HEK293 (cell line): ENCODE data around the gene EIF4B.

ENCODE experiments used
- CTCF ChIA-PET: fragments of 350-600 bp; formaldehyde crosslinking; extraction: SDS; loops from one replicate; lab custom pipeline; 2021; ENCODE audit warnings: antibody characterized with exemption; lab: Yijun Ruan, JAX
- POLR2A ChIA-PET: fragments of 300-600 bp; formaldehyde crosslinking; extraction: SDS; loops from one replicate; lab custom pipeline; 2020; ENCODE audit warnings: antibody characterized with exemption, inconsistent platforms; lab: Yijun Ruan, JAX
- H3K27ac ChIP-seq: fragments of 200-500 bp; sonication (Bioruptor generic); 2 replicates; pipeline ENCODE4 v1.5.1; 2014; ENCODE audit warnings: low read depth, low read length, control low read depth, inconsistent platforms; ENCODE audit errors: extremely low read depth
- H3K36me3 ChIP-seq, 2 experiments: fragments of 200-500 bp in 1 of 2; sonication (Bioruptor generic) in 1 of 2; 1 replicate in 1 of 2; 2 replicates in 1 of 2; pipeline ENCODE4 v1.5.1; 2014 to 2017; ENCODE audit warnings: inconsistent platforms in 2 of 2, low read length in 2 of 2; ENCODE audit not compliant: control insufficient read depth in 2 of 2, insufficient read depth in 1 of 2
- H3K4me1 ChIP-seq: fragments of 200-500 bp; sonication (Bioruptor generic); 2 replicates; pipeline ENCODE4 v1.5.1; 2014; ENCODE audit warnings: mild to moderate bottlenecking, low read length, inconsistent platforms; ENCODE audit not compliant: control insufficient read depth, insufficient read depth
- H3K4me3 ChIP-seq: 2 replicates; pipeline ENCODE4 v1.5.1; 2011; ENCODE audit warnings: low read depth, mild to moderate bottlenecking, control low read depth, low read length, moderate library complexity
- H3K9me3 ChIP-seq: fragments of 200-500 bp; sonication (Bioruptor generic); 2 replicates; pipeline ENCODE4 v1.5.1; 2014; ENCODE audit warnings: low read depth, low read length, inconsistent platforms; ENCODE audit not compliant: control insufficient read depth, insufficient read depth
- IKZF3 ChIP-seq: fragments of 450-650 bp; IDR thresholded peaks from 2 replicates; pipeline ENCODE4 v1.5.0; 2018; ENCODE audit warnings: missing biosample characterization, mild to moderate bottlenecking, missing genetic modification characterization, moderate library complexity
- KLF7 ChIP-seq: fragments of 450-650 bp; formaldehyde crosslinking; IDR thresholded peaks from 2 replicates; pipeline ENCODE4 v1.5.1; 2016; ENCODE audit warnings: missing biosample characterization, missing genetic modification characterization, borderline replicate concordance
- SCRT2 ChIP-seq: fragments of 450-650 bp; formaldehyde crosslinking; IDR thresholded peaks from 2 replicates; pipeline ENCODE4 v1.5.1; 2016; ENCODE audit warnings: missing biosample characterization, missing genetic modification characterization
- ZFHX2 ChIP-seq: fragments of 450-650 bp; formaldehyde crosslinking; conservative IDR thresholded peaks from 2 replicates; pipeline ENCODE4 v1.5.1; 2016; ENCODE audit warnings: missing biosample characterization, missing genetic modification characterization
- ZNF138 ChIP-seq: fragments of 450-650 bp; formaldehyde crosslinking; IDR thresholded peaks from 2 replicates; pipeline ENCODE4 v1.5.1; 2016; ENCODE audit warnings: missing biosample characterization, missing genetic modification characterization, borderline replicate concordance
- ZNF155 ChIP-seq: fragments of 450-650 bp; formaldehyde crosslinking; IDR thresholded peaks from 2 replicates; pipeline ENCODE4 v1.5.1; 2016; ENCODE audit warnings: missing biosample characterization, missing genetic modification characterization
- ZNF174 ChIP-seq: fragments of 450-650 bp; formaldehyde crosslinking; IDR thresholded peaks from 2 replicates; pipeline ENCODE4 v1.5.0; 2017; ENCODE audit warnings: missing biosample characterization, mild to moderate bottlenecking, missing genetic modification characterization
- ZNF211 ChIP-seq: fragments of 450-650 bp; formaldehyde crosslinking; IDR thresholded peaks from 2 replicates; pipeline ENCODE4 v1.5.1; 2016; ENCODE audit warnings: low read depth, missing biosample characterization, missing genetic modification characterization
- ZNF302 ChIP-seq: fragments of 450-650 bp; formaldehyde crosslinking; IDR thresholded peaks from 2 replicates; pipeline ENCODE4 v1.5.1; 2016; ENCODE audit warnings: missing biosample characterization, missing genetic modification characterization, low read depth
- ZNF394 ChIP-seq: fragments of 450-650 bp; formaldehyde crosslinking; IDR thresholded peaks from 2 replicates; pipeline ENCODE4 v1.5.1; 2016; ENCODE audit warnings: missing biosample characterization, missing genetic modification characterization, mild to moderate bottlenecking, moderate library complexity, borderline replicate concordance
- ZNF423 ChIP-seq: fragments of 450-650 bp; formaldehyde crosslinking; IDR thresholded peaks from 2 replicates; pipeline ENCODE4 v1.5.1; 2016; ENCODE audit warnings: missing biosample characterization, missing genetic modification characterization
- ZNF529 ChIP-seq: fragments of 450-650 bp; formaldehyde crosslinking; IDR thresholded peaks from 2 replicates; pipeline ENCODE4 v1.5.1; 2017; ENCODE audit warnings: missing genetic modification characterization, missing biosample characterization; ENCODE audit not compliant: insufficient replicate concordance
- ZNF548 ChIP-seq: fragments of 450-650 bp; formaldehyde crosslinking; IDR thresholded peaks from 2 replicates; pipeline ENCODE4 v1.5.1; 2016; ENCODE audit warnings: missing biosample characterization, missing genetic modification characterization
- ZNF585B ChIP-seq: fragments of 450-650 bp; formaldehyde crosslinking; IDR thresholded peaks from 2 replicates; pipeline ENCODE4 v1.5.1; 2016; ENCODE audit warnings: missing biosample characterization, missing genetic modification characterization
- ZNF600 ChIP-seq: fragments of 450-650 bp; formaldehyde crosslinking; IDR thresholded peaks from 2 replicates; pipeline ENCODE4 v1.5.1; 2016; ENCODE audit warnings: missing biosample characterization, missing genetic modification characterization
- ZNF623 ChIP-seq: fragments of 450-650 bp; formaldehyde crosslinking; IDR thresholded peaks from 2 replicates; pipeline ENCODE4 v1.5.1; 2016; ENCODE audit warnings: missing biosample characterization, missing genetic modification characterization
- ZNF776 ChIP-seq: fragments of 450-650 bp; formaldehyde crosslinking; IDR thresholded peaks from 2 replicates; pipeline ENCODE4 v1.5.0; 2017; ENCODE audit warnings: missing biosample characterization, missing genetic modification characterization, borderline replicate concordance
- ZNF837 ChIP-seq: fragments of 450-650 bp; formaldehyde crosslinking; IDR thresholded peaks from 2 replicates; pipeline ENCODE4 v1.5.1; 2016; ENCODE audit warnings: missing biosample characterization, missing genetic modification characterization
- ZXDB ChIP-seq: fragments of 450-650 bp; formaldehyde crosslinking; IDR thresholded peaks from 2 replicates; pipeline ENCODE4 v1.5.1; 2016; ENCODE audit warnings: missing biosample characterization, missing genetic modification characterization
- TF ChIP-seq, protein P1 (sequence below): fragments of 450-650 bp; formaldehyde crosslinking; IDR thresholded peaks from 2 replicates; pipeline ENCODE4 v1.5.1; 2016; ENCODE audit warnings: missing biosample characterization, missing genetic modification characterization, low read depth
- TF ChIP-seq, protein P2 (sequence below): fragments of 450-650 bp; formaldehyde crosslinking; IDR thresholded peaks from 2 replicates; pipeline ENCODE4 v1.5.1; 2016; ENCODE audit warnings: missing biosample characterization, missing genetic modification characterization

Gene EIF4B

GRCh38 chr12:53064613-53065436 lies 58.6 kb downstream of the EIF4B start:
- peaks cover 0 to 55% of the 10 kb centered on the region in 2 experiments; a peak in 1 of 3 replicates for H3K36me3 ChIP-seq
- CTCF ChIA-PET, result interaction anchor here (0.7 to 11.5 kb wide), 25 partner anchors 9 to 679 kb away, joined by 3 to 264 read pairs (median 6); partner anchors contain the start of genes ESPL1, IGFBP6, SOAT2 and SPRYD3
- POLR2A ChIA-PET, result interaction anchor here (0.8 to 2.7 kb wide), 4 partner anchors 10 to 34 kb away, joined by 3 to 18 read pairs (median 10); partner anchors contain the start of gene SPRYD3
- H3K4me3 ChIP-seq, result no peak overlapping the region
- TF ChIP-seq SCRT2 (tag by site-specific recombination) (peak; percentile 47), ZNF423 (tag by site-specific recombination) (no peak), ZNF155 (tag by site-specific recombination) (no peak), ZNF394 (tag by site-specific recombination) (no peak), ZNF302 (tag by site-specific recombination) (no peak), ZNF776 (no peak), ZNF529 (tag by site-specific recombination) (no peak), ZNF138 (tag by site-specific recombination) (no peak)
- TF ChIP-seq, protein P1, sequence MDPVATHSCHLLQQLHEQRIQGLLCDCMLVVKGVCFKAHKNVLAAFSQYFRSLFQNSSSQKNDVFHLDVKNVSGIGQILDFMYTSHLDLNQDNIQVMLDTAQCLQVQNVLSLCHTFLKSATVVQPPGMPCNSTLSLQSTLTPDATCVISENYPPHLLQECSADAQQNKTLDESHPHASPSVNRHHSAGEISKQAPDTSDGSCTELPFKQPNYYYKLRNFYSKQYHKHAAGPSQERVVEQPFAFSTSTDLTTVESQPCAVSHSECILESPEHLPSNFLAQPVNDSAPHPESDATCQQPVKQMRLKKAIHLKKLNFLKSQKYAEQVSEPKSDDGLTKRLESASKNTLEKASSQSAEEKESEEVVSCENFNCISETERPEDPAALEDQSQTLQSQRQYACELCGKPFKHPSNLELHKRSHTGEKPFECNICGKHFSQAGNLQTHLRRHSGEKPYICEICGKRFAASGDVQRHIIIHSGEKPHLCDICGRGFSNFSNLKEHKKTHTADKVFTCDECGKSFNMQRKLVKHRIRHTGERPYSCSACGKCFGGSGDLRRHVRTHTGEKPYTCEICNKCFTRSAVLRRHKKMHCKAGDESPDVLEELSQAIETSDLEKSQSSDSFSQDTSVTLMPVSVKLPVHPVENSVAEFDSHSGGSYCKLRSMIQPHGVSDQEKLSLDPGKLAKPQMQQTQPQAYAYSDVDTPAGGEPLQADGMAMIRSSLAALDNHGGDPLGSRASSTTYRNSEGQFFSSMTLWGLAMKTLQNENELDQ (tag by site-specific recombination), result no peak
- no peaks in the 10 kb centered on the region for H3K9me3 ChIP-seq
- H3K27ac ChIP-seq, result no peak overlapping the region
- peaks cover 6% of the 10 kb centered on the region for H3K4me1 ChIP-seq

DNA sequence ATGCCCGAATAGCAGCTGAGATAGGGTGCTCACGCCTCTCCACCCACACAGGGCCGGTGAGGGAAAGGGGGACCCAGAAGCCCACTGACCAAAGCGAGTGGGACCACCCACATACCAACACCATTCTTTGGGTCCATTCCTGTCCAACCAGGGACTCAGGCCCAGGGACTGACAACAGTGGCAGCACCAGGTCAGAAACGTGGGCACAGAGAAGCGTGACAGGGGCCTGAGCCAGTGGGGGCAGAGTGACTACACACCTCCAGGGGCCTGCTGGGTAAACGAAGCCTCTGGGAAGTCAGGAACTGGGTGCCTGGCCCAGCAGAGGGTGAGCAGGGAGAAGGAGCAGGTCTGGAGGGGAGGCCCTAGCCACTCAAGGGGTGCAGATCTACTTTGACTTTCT lies 59.2 kb downstream of the EIF4B start:
- H3K27ac ChIP-seq, result no peak overlapping the region
- no peak overlapping the region for H3K4me3 ChIP-seq
- peaks cover 0 to 54% of the 10 kb centered on the region in 2 experiments; a peak in 1 of 3 replicates for H3K36me3 ChIP-seq
- POLR2A ChIA-PET, result interaction anchor here (0.6 to 2.7 kb wide), 7 partner anchors 10 to 148 kb away, joined by 3 to 18 read pairs (median 4); partner anchors contain the start of gene SPRYD3
- TF ChIP-seq ZNF837 (tag by site-specific recombination) (no peak), ZFHX2 (tag by site-specific recombination) (0 out of 2 replicates have a peak, but pooled peaks have one; percentile 9), ZNF600 (no peak), ZNF548 (tag by site-specific recombination) (no peak), KLF7 (tag by site-specific recombination) (no peak)
- H3K4me1 ChIP-seq, result peaks cover 6% of the 10 kb centered on the region
- CTCF ChIA-PET, result interaction anchor here (0.6 to 11.5 kb wide), 48 partner anchors 8 to 678 kb away, joined by 3 to 264 read pairs (median 4); partner anchors contain the start of genes AAAS, ATP5MC2, ESPL1 and IGFBP6
- no peaks in the 10 kb centered on the region for H3K9me3 ChIP-seq

DNA sequence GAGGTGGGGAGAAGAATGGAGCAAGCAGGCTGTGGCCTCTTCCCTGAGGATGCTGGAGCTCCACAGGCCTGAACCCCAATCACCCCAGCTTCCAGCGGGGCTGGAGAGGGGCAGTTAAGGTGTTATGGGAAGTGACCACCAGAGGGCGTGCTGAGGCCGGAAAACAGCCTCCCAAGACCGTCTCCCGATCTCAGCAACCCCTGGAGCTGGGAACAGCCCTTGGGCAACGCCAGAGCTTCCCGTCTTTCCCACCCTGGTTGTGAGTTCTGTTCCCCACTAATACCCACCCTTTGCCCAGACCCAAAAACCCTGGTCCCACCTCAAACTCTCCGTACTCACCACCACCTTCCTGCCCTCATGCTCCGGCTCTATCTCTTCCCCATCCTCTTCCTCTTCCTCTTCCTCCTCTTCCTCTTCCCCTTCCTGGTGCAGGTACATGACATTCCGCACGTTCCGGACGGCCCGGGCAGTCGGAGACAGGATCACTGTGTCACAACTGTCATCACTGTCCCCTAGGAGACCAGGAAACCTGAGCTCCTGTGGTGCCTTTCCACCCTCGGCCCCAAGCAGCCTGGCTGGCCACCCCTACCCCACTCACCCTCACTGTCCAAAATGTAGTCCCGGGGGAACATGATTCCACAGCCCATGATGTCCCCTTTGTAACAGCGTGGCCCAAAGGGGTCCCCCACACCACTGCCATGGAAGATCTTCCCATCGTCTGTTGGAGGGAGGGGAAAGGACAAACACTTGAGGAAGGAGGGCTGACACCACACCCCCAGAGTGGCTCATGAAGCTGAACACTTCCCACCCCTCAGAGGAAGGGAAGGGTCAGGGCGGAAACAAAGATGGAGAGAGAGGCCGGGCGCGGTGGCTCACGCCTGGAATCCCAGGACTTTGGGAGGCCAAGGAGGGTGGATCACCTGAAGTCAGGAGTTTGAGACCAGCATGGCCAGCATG lies 60.0 kb downstream of the EIF4B start:
- ChIA-PET POLR2A (interaction anchor here (0.6 to 2.7 kb wide), 7 partner anchors 11 to 147 kb away, joined by 3 to 18 read pairs (median 4); partner anchors contain the start of gene SPRYD3), CTCF (interaction anchor here (0.5 to 11.5 kb wide), 62 partner anchors 8 to 678 kb away, joined by 3 to 264 read pairs (median 4); partner anchors contain the start of genes AAAS, ATP5MC2, ESPL1 and IGFBP6)
- no peak overlapping the region for H3K27ac ChIP-seq
- H3K4me1 ChIP-seq, result peaks cover 4% of the 10 kb centered on the region
- H3K4me3 ChIP-seq, result no peak overlapping the region
- no peaks in the 10 kb centered on the region for H3K9me3 ChIP-seq
- peaks cover 0 to 59% of the 10 kb centered on the region in 2 experiments; a peak in 2 of 3 replicates for H3K36me3 ChIP-seq
- TF ChIP-seq IKZF3 (tag by site-specific recombination) (peak; percentile 97), ZFHX2 (tag by site-specific recombination) (no peak), ZNF585B (tag by site-specific recombination) (no peak), ZNF174 (no peak), ZNF623 (tag by site-specific recombination) (no peak), ZNF211 (tag by site-specific recombination) (no peak), ZNF600 (peak; percentile 99), ZXDB (tag by site-specific recombination) (peak; percentile 44; the same call in 1 of the 2 replicates)
- TF ChIP-seq, protein P2, sequence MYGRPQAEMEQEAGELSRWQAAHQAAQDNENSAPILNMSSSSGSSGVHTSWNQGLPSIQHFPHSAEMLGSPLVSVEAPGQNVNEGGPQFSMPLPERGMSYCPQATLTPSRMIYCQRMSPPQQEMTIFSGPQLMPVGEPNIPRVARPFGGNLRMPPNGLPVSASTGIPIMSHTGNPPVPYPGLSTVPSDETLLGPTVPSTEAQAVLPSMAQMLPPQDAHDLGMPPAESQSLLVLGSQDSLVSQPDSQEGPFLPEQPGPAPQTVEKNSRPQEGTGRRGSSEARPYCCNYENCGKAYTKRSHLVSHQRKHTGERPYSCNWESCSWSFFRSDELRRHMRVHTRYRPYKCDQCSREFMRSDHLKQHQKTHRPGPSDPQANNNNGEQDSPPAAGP (tag by site-specific recombination), result peak; percentile 84
